ENCODE data around the gene SLCO3A1.

- TF ChIP-seq, protein P1, sequence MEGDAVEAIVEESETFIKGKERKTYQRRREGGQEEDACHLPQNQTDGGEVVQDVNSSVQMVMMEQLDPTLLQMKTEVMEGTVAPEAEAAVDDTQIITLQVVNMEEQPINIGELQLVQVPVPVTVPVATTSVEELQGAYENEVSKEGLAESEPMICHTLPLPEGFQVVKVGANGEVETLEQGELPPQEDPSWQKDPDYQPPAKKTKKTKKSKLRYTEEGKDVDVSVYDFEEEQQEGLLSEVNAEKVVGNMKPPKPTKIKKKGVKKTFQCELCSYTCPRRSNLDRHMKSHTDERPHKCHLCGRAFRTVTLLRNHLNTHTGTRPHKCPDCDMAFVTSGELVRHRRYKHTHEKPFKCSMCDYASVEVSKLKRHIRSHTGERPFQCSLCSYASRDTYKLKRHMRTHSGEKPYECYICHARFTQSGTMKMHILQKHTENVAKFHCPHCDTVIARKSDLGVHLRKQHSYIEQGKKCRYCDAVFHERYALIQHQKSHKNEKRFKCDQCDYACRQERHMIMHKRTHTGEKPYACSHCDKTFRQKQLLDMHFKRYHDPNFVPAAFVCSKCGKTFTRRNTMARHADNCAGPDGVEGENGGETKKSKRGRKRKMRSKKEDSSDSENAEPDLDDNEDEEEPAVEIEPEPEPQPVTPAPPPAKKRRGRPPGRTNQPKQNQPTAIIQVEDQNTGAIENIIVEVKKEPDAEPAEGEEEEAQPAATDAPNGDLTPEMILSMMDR (conservative IDR thresholded peaks at IDR 0.05; ENCODE audit: low read length), result no peak
- TF ChIP-seq EZH2phosphoT487 (IDR thresholded peaks at IDR 0.05; ENCODE audit: borderline replicate concordance, low read depth, low read length), result no peak
Measured at GRCh38 chr15:92005154-92005553, 151.6 kb downstream of the SLCO3A1 start.
